Mucosa of descending colon (tissue), 3 donors: ENCODE data around the gene MBTD1. TPM values are rescaled to one million over a fixed set of nuclear protein-coding genes. Genes with fewer than 3 reads are reported as not detected.

ENCODE experiments used
- ATAC-seq: fragments of 200-7000 bp; cut with Tn5 transposase; one replicate; pipeline ENCODE4 v1.9.1; 2020; ENCODE audit warnings: mild to moderate bottlenecking, moderate library complexity
- DNase-seq, 3 donors: peaks; one replicate each; pipeline ENCODE4 v3.0.0-alpha.2; 2020
- H3K36me3 ChIP-seq: fragments of 200-600 bp; one replicate; pipeline ENCODE4 v1.8.0; 2021; ENCODE audit warnings: low read depth, mild to moderate bottlenecking
- H3K4me1 ChIP-seq: fragments of 200-600 bp; one replicate; pipeline ENCODE4 v1.8.0; 2021; ENCODE audit warnings: low read depth, mild to moderate bottlenecking
- H3K4me3 ChIP-seq: fragments of 200-600 bp; one replicate; pipeline ENCODE4 v1.8.0; 2021; ENCODE audit warnings: mild to moderate bottlenecking
- H3K9me3 ChIP-seq: fragments of 200-600 bp; one replicate; pipeline ENCODE4 v1.8.0; 2021; ENCODE audit warnings: mild to moderate bottlenecking
- intact Hi-C, 2 donors: fragments of 100-400 bp; cut with DNase I in 1 of 2; cut with micrococcal nuclease in 1 of 2; formaldehyde crosslinking; loops; one replicate each; pipeline versions ENCODE4 v1.11.0 to v1.11.1; 2022; cut with DNase I, micrococcal nuclease
- total RNA-seq, 3 donors: library from RNA; stranded (reverse); fragmentation: NEBNext Ultra II Directional in 2 of 3; extraction: Animal tissue kit (Norgen Biotek cat#: 25700) in 2 of 3; gene quantifications; one replicate each; pipeline versions ENCODE4 v1.2.1 to v1.2.4, GENCODE V29; 2021 to 2023
- TF ChIP-seq, protein P1 (sequence below): fragments of 200-600 bp; IDR thresholded peaks from one replicate; pipeline ENCODE4 v1.8.0; 2022; ENCODE audit warnings: antibody characterized with exemption, mild to moderate bottlenecking
- donor health status: DM: no; HTN: no; CAD: no; lungs with moderate emphysema.
- donor health status: DM: no; HTN: no; CAD: no.
- donor health status: DM: no; HTN: yes; CAD: no.

The MBTD1 gene
- total RNA-seq, 3 donors from 2014 or later: 13.7 to 19.5 (median 15.9) TPM

DNA sequence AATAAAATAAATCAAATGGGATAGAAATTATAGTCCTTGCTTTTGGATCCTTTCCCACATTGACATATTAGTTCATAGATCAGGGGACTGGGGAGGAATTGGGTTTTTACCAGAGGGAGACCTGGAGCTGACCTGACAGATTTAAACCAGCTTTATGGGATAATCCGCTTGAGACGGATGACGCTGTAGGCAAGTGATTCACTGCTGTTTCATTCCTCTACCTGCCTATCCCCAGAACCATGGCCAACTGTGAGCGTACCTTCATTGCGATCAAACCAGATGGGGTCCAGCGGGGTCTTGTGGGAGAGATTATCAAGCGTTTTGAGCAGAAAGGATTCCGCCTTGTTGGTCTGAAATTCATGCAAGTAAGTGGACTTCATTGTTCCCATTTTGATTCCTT, 104.4 kb downstream of the MBTD1 start:
- TF ChIP-seq, protein P1, sequence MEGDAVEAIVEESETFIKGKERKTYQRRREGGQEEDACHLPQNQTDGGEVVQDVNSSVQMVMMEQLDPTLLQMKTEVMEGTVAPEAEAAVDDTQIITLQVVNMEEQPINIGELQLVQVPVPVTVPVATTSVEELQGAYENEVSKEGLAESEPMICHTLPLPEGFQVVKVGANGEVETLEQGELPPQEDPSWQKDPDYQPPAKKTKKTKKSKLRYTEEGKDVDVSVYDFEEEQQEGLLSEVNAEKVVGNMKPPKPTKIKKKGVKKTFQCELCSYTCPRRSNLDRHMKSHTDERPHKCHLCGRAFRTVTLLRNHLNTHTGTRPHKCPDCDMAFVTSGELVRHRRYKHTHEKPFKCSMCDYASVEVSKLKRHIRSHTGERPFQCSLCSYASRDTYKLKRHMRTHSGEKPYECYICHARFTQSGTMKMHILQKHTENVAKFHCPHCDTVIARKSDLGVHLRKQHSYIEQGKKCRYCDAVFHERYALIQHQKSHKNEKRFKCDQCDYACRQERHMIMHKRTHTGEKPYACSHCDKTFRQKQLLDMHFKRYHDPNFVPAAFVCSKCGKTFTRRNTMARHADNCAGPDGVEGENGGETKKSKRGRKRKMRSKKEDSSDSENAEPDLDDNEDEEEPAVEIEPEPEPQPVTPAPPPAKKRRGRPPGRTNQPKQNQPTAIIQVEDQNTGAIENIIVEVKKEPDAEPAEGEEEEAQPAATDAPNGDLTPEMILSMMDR: no peak
- ATAC-seq (no peak), DNase-seq (no peak)
- no peak overlapping the region for H3K4me3 ChIP-seq
- intact Hi-C loops: loop anchor here (10.0 kb wide), 2 partner anchors 151 to 301 kb away; no protein-coding TSS in a partner anchor
- H3K36me3 ChIP-seq: no peaks in the 10 kb centered on the region
- peaks cover 15% of the 10 kb centered on the region for H3K4me1 ChIP-seq
- no peaks in the 10 kb centered on the region for H3K9me3 ChIP-seq

DNA sequence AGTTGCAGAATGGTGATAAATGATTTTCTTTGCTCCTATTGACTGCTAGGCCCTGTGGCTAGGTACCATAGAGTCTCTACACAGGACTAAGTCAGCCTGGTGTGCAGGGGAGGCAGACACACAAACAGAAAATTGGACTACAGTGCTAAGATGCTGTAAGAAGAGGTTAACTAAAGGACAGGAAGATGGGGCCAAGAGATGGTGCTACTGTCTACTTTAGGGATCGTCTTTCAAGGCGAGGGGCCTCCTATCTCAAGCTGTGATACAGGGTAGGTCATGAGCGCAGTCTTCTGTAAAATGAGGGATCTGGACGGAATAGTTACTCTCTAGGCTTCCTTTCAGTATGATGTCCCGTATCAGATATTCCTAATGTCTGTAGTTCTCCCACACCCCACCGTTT, 105.7 kb downstream of the MBTD1 start:
- Histone ChIP-seq H3K9me3 (no peaks in the 10 kb centered on the region), H3K36me3 (no peaks in the 10 kb centered on the region), H3K4me1 (peaks cover 15% of the 10 kb centered on the region), H3K4me3 (no peak overlapping the region)
- TF ChIP-seq, protein P1: no peak
- DNase-seq (no peak), ATAC-seq (no peak)
- intact Hi-C loops: loop anchor here (10.0 kb wide), 2 partner anchors 149 to 299 kb away; no protein-coding TSS in a partner anchor

DNA sequence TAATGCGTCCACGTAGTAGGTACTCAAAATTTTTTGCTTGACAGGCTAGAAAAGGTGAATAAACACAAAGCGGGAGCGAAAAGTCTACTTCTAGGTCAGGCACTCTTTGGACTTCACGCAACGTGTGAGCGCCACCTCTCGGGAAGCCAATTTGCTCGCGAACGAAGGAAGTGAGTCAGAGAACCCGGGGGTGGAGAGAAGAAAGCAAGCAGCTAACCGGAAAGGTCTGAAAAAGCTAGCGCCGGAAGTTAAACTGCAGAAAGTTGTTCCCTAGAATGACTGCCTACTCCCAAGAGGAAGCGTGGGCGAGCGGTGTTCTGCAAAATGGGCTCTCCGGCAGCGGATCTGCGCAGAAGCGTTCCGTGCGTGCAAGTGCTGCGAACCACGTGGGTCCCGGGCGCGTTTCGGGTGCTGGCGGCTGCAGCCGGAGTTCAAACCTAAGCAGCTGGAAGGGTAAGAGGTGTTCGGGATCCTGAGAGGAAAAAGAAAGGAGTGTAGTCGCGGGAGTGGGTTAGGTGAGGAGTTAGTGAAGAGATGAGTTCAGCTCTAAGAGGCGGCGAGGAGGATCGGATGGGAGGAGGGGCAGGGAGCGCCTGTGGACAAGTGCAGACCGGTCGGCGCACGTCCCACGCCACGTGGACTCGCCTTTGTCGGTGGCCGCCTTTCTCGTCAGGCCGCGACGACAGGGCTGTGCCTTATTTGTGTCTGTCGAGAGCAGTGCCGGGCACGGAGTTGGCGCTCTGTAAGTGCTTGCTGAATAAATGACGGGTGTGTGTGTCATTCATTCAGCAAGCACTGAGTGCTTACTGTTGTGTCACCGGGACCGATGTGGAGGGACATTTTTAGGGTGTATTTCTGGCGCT, 106.4 kb downstream of the MBTD1 start, which contains the start of gene NME1:
TSS of gene NME1 (plus strand) at position 350 of the 863 bp plus-strand sequence. CDS start 2,096 bp downstream, outside the sequence.
- DNase-seq: peak; percentile 97 to 98 (median 98)
- intact Hi-C loops: loop anchor here (2.0 to 10.0 kb wide), 3 partner anchors 149 to 299 kb away; no protein-coding TSS in a partner anchor

DNA sequence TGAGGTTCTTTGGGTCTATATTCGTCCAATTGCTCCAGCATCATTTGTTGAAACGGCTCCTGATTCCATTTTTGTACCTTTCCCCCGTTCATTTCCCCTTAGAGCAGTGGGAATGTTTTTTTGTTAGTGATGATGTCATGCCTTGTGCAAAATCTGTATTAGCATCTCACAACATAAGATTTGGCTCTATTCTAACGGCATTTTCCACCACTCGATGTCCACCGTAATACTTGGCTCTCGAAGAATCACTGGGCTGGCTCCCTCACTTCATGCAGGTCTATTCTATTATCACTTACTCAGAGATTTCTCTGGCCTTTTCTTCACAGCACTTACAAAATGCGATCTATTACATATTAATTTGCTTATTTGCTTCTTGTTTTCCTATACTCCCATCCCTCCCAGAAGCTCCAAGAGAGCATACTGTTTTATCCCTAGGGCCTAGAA, 107.1 kb downstream of the MBTD1 start:
- Histone ChIP-seq H3K4me3 (no peak overlapping the region), H3K36me3 (no peaks in the 10 kb centered on the region), H3K4me1 (peaks cover 15% of the 10 kb centered on the region), H3K9me3 (no peaks in the 10 kb centered on the region)
- ATAC-seq (no peak), DNase-seq (no peak)
- intact Hi-C loops: loop anchor here (2.0 to 10.0 kb wide), 3 partner anchors 148 to 298 kb away; no protein-coding TSS in a partner anchor
- TF ChIP-seq, protein P1: no peak

More for the DNA sequence above, 106.4 kb downstream of the MBTD1 start, which contains the start of gene NME1:
- peak; percentile 98 for ATAC-seq
- Histone ChIP-seq H3K4me3 (peak within 1 kb of the TSS; percentile 12), H3K9me3 (no peaks in the 10 kb centered on the region), H3K4me1 (peaks cover 15% of the 10 kb centered on the region), H3K36me3 (no peaks in the 10 kb centered on the region)
- TF ChIP-seq, protein P1: peak; percentile 62

DNA sequence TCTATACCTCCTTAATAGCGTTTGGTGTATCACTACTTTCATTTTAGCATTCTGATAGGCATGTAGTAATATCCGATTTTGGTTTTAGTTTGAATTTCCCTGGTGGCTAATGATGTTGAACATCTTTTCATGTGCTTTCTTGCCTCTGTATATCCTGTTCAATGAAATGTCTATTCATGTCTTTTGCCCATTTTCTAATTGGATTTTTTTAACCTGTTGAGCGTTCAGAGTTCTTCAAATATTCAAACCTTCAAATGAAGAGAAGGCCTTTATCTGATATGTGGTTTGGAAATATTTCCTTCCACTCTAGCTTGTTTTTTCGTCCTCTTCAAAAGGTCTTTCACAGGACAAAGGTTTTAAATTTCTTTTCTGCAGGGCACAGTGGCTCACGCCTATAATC, 108.9 kb downstream of the MBTD1 start:
- TF ChIP-seq, protein P1: no peak
- intact Hi-C loops: loop anchor here (10.0 kb wide), 2 partner anchors 146 to 296 kb away; no protein-coding TSS in a partner anchor

More for the DNA sequence above, 108.9 kb downstream of the MBTD1 start:
- no peak for ATAC-seq
- no peak for DNase-seq
- Histone ChIP-seq H3K4me3 (no peak overlapping the region), H3K4me1 (peaks cover 15% of the 10 kb centered on the region), H3K9me3 (no peaks in the 10 kb centered on the region), H3K36me3 (no peaks in the 10 kb centered on the region)
